OCI-LY1 (cell line): ENCODE results near the gene USP22.

Source experiments
- CTCF ChIP-seq: fragments of 200-600 bp; sonication (generic), shearing (Covaris generic); IDR thresholded peaks from 2 replicates; pipeline ENCODE4 v1.5.1; 2017; ENCODE audit warnings: mild to moderate bottlenecking, antibody characterized with exemption, low read length, moderate library complexity, mixed read lengths
- EZH2 ChIP-seq: fragments of 200-600 bp; sonication (generic), shearing (Covaris generic); IDR thresholded peaks from 2 replicates; pipeline ENCODE4 v1.8.0; 2017; ENCODE audit warnings: borderline replicate concordance, mixed run types, mild to moderate bottlenecking, antibody characterized with exemption, low read length, moderate library complexity, mixed read lengths

- TF ChIP-seq CTCF (no peak), EZH2 (no peak)
These were observed 36.4 kb upstream of the USP22 start for GRCh38 chr17:21079196-21079595.
